ENCODE measurements around the gene MCF2L2.
"Not testable (repeated sequence)": the region's sequence is repeated elsewhere in the genome, so short reads cannot be mapped to it uniquely, and the experiment has no call there.

The MCF2L2 gene

GRCh38 chr3:183443395-183444385, 15.3 kb upstream of the MCF2L2 start:
- DNase-seq (ENCODE audit: low read depth in 2 of 2): no peak

GRCh38 chr3:183442994-183443393, 14.6 kb upstream of the MCF2L2 start:
- no peak for DNase-seq (ENCODE audit: low read depth in 2 of 2)

GRCh38 chr3:183440521-183440920, 12.1 kb upstream of the MCF2L2 start:
- DNase-seq (ENCODE audit: low read depth in 2 of 2): not testable (repeated sequence)

DNA sequence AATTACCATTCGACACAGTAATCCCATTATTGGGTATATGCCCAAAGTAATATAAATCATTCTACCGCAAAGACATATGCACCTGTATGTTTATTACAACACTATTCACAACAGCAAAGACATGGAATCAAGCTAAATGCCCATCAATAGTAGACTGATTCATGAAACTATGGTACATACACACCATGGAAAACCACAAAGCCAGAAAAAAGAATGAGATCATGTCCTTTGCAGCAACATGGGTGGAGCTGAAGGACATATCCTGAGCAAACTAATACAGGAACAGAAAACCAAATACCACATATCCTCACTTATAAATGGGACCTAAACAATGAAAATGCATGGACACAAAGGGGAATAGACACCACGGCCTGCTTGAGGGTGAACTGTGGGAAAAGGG, 11.1 kb upstream of the MCF2L2 start:
- DNase-seq (ENCODE audit: low read depth in 2 of 2): no peak

- DNase-seq (ENCODE audit: low read depth in 2 of 2): no peak
These were observed 10.3 kb upstream of the MCF2L2 start for GRCh38 chr3:183438735-183439134.

- no peak for DNase-seq (ENCODE audit: low read depth in 2 of 2)
These were observed 9.5 kb upstream of the MCF2L2 start for GRCh38 chr3:183437666-183438564.

- DNase-seq (ENCODE audit: low read depth in 2 of 2): no peak
These were observed 8.6 kb upstream of the MCF2L2 start for GRCh38 chr3:183437061-183437460.

DNA sequence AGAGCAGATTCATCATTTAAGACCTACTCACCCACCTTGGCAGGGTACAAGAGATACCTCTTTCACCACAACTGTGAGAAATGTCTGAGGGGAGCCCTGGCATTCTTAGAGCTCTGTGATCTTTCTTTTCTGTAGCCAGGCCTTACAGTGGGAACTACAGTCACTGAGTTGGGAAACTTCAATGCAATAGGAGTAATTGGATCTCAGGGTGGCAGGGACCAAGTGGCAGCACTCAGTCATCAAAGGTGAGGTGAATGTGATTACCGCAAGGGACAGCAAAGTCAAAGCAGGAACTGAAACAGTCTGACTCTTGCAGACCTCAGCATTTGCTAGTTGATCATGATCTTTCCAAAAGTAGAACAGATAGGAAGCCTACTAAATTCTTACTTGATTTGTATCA, 7.2 kb upstream of the MCF2L2 start:
- DNase-seq (ENCODE audit: low read depth in 2 of 2): no peak

GRCh38 chr3:183434992-183435391, 6.6 kb upstream of the MCF2L2 start:
- no peak for DNase-seq (ENCODE audit: low read depth in 2 of 2)

DNA sequence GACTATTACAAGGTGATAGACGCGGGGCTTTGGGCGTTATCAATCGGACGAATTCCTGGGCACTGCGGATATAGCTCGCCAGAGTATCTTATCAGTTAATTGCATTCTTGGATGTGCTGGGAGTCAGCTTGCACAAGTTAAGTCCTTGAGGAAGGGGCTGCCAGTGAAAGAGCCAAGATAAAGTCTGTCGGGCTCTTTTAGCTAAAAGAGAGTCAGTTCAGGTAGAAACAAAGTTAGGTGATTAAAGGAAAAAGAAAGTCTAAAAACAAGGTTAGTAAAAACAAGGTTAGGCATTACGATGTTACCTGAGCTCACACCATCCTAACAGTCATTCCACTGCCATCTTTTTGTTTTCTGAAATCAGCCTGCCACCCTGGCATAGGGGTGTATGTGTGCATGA, 6.1 kb upstream of the MCF2L2 start:
- no peak for DNase-seq (ENCODE audit: low read depth in 2 of 2)

DNA sequence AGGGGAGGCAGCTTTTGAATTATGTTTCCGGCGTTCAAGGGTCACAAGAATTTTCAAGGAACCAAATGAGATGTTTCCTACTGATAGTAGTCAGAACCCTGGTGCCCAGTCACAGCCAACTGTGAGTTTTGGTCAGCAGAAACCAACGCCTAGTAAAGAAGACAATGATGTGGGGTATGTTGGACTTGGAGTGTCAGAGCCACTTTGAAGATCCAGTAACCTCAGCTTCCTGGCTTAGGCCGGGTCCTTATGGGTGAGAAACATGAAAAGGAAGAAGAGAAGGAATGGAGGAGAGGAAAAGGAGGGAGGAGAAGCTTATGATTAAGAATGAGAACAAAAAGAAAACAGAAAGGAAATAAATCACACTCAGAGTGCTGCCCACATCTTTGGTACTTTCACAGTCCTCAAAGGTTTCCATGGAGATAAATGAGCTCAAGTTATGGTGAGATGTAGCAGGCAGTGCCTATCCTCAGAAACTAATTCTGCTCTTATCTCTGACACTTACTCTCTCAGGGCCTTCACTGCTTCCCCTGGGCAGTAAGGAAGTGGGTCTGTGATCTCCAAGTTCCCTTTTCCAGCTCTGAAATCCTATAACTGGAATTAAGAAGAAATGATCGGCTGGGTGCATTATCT, 2.0 kb upstream of the MCF2L2 start:
- DNase-seq (ENCODE audit: low read depth in 2 of 2): no peak

DNA sequence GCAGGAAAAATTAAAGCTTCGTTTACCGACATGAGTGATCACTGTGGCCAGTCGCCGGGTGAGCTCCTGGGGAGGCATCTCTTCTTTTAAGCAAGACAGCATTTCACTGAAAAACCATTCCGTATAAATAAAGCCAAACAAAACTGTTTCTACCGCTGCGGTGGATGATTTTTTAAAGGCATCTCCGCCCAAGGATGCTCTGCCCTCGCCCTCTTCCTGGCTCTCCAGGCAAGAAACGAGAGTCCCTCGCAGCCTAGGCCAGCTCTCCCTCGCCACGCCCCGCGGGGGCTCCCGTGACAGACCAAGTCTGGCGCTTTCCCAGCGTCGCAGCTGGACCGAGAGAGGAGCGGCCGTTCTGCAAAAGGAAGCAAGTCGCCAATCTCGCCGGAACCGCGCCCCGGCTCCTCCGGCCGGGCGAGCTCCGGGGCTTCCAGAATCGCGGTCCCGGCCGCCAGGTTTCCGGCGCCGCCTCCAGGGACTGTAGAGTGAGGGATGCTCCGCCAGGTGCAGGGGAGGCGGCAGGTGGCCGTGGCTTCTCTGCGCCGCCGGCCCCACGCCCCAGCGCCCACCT, 458 bp downstream of the MCF2L2 start:
- DNase-seq (ENCODE audit: low read depth in 2 of 2): no peak

DNA sequence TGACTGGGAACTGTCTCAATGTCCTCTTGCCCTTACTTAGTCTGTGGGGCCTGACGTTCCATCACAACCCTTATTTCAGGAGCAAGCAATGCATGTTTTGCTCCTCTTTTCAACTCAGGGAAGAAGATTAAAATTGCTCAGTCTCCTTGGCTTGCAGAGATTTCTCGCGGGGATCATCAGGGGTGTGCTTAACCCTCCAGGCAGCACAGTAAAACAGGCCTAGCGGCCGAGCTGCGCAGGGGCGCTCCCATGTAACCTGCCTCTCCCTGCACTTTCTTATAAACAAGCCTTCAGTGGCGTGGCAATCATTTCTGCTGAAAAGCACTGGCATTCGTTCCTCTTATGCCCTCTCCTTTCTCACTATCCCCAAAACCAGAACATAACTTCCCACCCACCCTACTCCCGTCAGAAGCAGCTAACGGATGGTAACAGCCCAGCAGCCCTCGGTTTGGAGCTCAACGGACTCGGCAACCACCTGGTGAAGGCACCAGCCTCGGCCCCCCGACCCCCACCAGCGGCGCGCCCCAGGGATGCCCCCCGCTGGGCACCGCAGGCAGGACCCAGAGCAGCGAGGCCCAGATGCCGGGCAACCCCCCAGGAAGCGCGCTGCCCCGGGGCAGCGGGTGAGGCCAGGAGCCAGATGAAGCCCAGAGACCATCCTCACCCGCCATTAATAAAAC, 1.1 kb downstream of the MCF2L2 start:
- no peak for DNase-seq (ENCODE audit: low read depth in 2 of 2)

GRCh38 chr3:183418807-183419206, 9.6 kb downstream of the MCF2L2 start:
- not testable (repeated sequence) for DNase-seq (ENCODE audit: low read depth in 2 of 2)

DNA sequence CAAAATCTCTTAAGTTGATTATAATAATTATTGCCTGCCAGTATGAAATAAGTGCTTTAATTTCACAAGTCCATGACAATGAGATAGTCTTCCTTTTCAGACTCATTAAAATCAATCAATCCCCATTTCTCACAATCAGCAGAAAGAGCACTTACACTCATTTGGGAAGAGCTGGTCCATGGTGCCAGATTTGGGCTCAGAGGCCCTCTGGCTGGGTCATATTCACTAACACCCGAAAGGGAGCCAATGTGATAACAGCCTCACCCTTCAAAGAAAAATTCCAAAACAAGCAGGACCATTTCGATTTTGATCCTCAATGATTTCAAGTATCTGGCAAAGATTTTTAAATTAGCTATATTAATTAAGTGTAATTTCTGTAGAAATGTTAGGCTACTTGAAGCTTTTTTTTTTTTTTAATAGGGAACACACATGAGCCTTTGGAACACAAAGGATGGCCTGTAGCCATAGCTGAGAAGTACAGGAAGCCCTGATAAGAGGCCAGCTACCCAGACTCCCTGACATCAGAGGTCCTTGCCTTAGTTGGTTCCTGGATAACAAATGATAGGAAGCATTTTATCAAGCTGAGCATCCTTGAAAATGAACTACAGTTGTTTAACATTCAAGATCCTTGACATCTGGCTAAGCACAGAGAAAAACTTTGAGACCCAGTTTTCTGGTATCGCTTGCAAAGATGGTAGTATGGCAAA, 17.1 kb downstream of the MCF2L2 start:
- DNase-seq (ENCODE audit: low read depth in 2 of 2): no peak

DNA sequence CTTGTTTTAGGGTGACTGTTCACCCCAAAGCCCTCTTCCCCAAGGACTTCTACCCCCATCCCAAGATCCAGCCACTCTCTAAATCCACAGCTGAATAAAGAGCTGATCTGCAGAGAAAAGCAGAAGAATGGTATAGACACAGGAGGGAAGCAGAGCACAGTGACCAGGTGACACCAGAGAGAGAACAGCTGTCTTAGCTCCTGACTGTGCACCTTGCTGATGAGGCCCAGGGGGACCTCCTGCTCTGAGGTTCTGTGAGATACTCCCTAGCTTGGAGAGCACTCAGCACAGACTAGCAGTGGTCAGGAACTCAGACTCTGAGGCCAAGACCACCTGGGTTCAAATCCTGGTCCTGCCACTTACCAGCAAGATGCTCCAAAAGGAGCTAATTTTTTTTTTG, 17.7 kb downstream of the MCF2L2 start:
- DNase-seq (ENCODE audit: low read depth in 2 of 2): no peak

- no peak for DNase-seq (ENCODE audit: low read depth in 2 of 2)
These were observed 18.1 kb downstream of the MCF2L2 start for GRCh38 chr3:183410280-183410679.

DNA sequence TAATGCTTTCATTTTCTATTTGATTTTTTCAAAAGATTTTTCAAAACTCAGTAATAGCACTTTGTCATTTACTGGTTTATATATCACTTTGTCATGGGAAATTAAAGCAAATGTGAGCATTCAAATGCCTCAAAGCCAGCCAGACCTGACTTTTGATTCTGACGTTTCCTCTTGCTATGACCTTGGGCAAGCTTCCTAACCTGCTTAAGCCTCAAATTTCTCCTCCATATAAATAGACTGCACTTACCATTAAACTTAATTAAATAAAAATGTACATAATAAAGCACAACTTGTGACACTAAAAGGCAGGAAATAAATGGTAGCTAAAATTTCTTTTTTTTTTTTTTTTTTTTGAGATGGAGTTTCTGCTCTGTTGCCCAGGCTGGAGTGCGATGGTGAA, 19.2 kb downstream of the MCF2L2 start:
- no peak for DNase-seq (ENCODE audit: low read depth in 2 of 2)

GRCh38 chr3:183401678-183402077, 26.7 kb downstream of the MCF2L2 start:
- no peak for DNase-seq (ENCODE audit: low read depth in 2 of 2)

DNA sequence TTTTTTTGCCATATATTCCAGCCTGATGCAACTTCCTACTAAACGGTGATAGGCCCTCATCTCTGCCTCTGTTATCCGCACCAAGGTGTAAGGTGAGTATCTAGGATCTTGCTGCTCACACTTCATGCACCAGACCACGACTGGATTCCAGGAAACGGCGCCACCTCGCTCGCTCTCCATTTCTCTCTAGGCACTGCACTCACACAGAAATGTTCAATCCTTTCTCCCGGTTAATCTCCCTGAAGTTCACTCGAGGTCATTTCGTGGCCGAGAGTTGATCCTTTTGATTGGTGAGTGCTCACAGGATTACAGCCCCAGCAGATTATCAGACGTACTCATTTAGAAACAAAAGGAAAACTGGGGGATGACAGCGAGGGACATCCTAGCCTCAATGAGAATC, 28.1 kb downstream of the MCF2L2 start:
- no peak for DNase-seq (ENCODE audit: low read depth in 2 of 2)

All from stimulated activated CD4-positive, alpha-beta T cell treated with anti-CD3 and anti-CD28 coated beads, Interleukin-12 subunit alpha, Interleukin-12 subunit beta, amount 100 ng/mL, for 24 hours (primary cell).